Cardiac muscle cell (in vitro differentiated cells and primary cell): ENCODE data around the gene SFXN3. TPM values are rescaled to one million over a fixed set of nuclear protein-coding genes. Genes with fewer than 3 reads are reported as not detected.

Experiments used
- DNase-seq, 2 donors: peaks; one replicate each; pipeline versions ENCODE4 v3.0.0 to v3.0.0-alpha.2; 2010 to 2017; ENCODE audit warnings: low read depth in 1 of 2, low spot score in 1 of 2
- H3K27ac ChIP-seq: fragments of 200-600 bp; sonication (generic); 2 replicates; pipeline ENCODE4 v1.5.1; 2016
- H3K27me3 ChIP-seq: fragments of 200-600 bp; sonication (generic); 2 replicates; pipeline ENCODE4 v1.6.0; 2016; ENCODE audit warnings: control low read depth
- H3K36me3 ChIP-seq: fragments of 200-600 bp; sonication (generic); 2 replicates; pipeline ENCODE4 v1.5.1; 2016; ENCODE audit warnings: control low read depth
- H3K4me1 ChIP-seq: fragments of 200-600 bp; sonication (generic); 2 replicates; pipeline ENCODE4 v1.8.1; 2017; ENCODE audit warnings: low read depth, mild to moderate bottlenecking, mixed run types
- H3K4me3 ChIP-seq: fragments of 200-600 bp; sonication (generic); 2 replicates; pipeline ENCODE4 v1.5.1; 2016; ENCODE audit warnings: mild to moderate bottlenecking
- H3K9me3 ChIP-seq: fragments of 200-600 bp; sonication (generic); 2 replicates; pipeline ENCODE4 v1.5.1; 2017; ENCODE audit warnings: low read depth, mild to moderate bottlenecking, control low read depth
- CTCF ChIP-seq: IDR thresholded peaks from 2 replicates; pipeline ENCODE4 v1.5.1; 2012; ENCODE audit warnings: low read depth, mild to moderate bottlenecking, low read length
- polyA plus RNA-seq: library from polyadenylated mRNA; unstranded; fragments of >200 nt; fragmentation: Nextera tagmentation; extraction: Ambion mirVana; gene quantifications from 2 replicates; pipeline ENCODE4 v1.2.1, GENCODE V29; 2016
- total RNA-seq: library from RNA; depleted of rRNA; stranded (reverse); fragments of >200 nt; gene quantifications from 2 replicates; pipeline ENCODE4 v1.2.3, GENCODE V29; 2016

SFXN3 gene
- total and polyA plus RNA-seq, 2 experiments from 2014 or later = 23.4 to 37.8 TPM

- H3K4me1 ChIP-seq = peaks cover 10% of the 10 kb centered on the region
Measured at GRCh38 chr10:101001659-101002035, 29.4 kb upstream of the SFXN3 start.

GRCh38 chr10:101002456-101002855 lies 28.6 kb upstream of the SFXN3 start:
- peak overlapping the region; percentile 5 for H3K27ac ChIP-seq
- peaks cover 45% of the 10 kb centered on the region for H3K36me3 ChIP-seq
- no peak for DNase-seq
- no peaks in the 10 kb centered on the region for H3K9me3 ChIP-seq
- H3K27me3 ChIP-seq = no peaks in the 10 kb centered on the region
- peaks cover 10% of the 10 kb centered on the region for H3K4me1 ChIP-seq
- TF ChIP-seq CTCF = no peak
- H3K4me3 ChIP-seq = no peak overlapping the region

More at GRCh38 chr10:101001659-101002035, 29.4 kb upstream of the SFXN3 start:
- H3K36me3 ChIP-seq = peaks cover 37% of the 10 kb centered on the region
- no peaks in the 10 kb centered on the region for H3K27me3 ChIP-seq
- TF ChIP-seq CTCF = no peak
- no peak for DNase-seq
- H3K27ac ChIP-seq = peak overlapping the region; percentile 5
- no peak overlapping the region for H3K4me3 ChIP-seq
- H3K9me3 ChIP-seq = no peaks in the 10 kb centered on the region

- Histone ChIP-seq H3K9me3 (no peaks in the 10 kb centered on the region), H3K27ac (no peak overlapping the region), H3K36me3 (peaks cover 46% of the 10 kb centered on the region), H3K4me3 (no peak overlapping the region), H3K27me3 (no peaks in the 10 kb centered on the region), H3K4me1 (peaks cover 10% of the 10 kb centered on the region)
- TF ChIP-seq CTCF = no peak
- no peak for DNase-seq
Measured at GRCh38 chr10:101003639-101004206, 27.3 kb upstream of the SFXN3 start.

- Histone ChIP-seq H3K4me3 (no peak overlapping the region), H3K4me1 (peaks cover 10% of the 10 kb centered on the region), H3K9me3 (no peaks in the 10 kb centered on the region), H3K27me3 (no peaks in the 10 kb centered on the region), H3K36me3 (peaks cover 46% of the 10 kb centered on the region), H3K27ac (peak overlapping the region; percentile 17)
- no peak for DNase-seq
- TF ChIP-seq CTCF = no peak
Measured at GRCh38 chr10:101005361-101005760, 25.7 kb upstream of the SFXN3 start.

GRCh38 chr10:101005869-101006567 lies 25.0 kb upstream of the SFXN3 start:
- H3K36me3 ChIP-seq = peaks cover 46% of the 10 kb centered on the region
- TF ChIP-seq CTCF = no peak
- H3K4me3 ChIP-seq = no peak overlapping the region
- H3K27me3 ChIP-seq = no peaks in the 10 kb centered on the region
- H3K4me1 ChIP-seq = peaks cover 8% of the 10 kb centered on the region
- H3K9me3 ChIP-seq = no peaks in the 10 kb centered on the region
- peak overlapping the region; percentile 62 for H3K27ac ChIP-seq
- no peak for DNase-seq
